Right renal cortex interstitium (tissue), 3 donors: ENCODE results near the gene IRX4. TPM values are rescaled to one million over a fixed set of nuclear protein-coding genes. Genes with fewer than 3 reads are reported as not detected.

Experiments
- DNase-seq, 3 donors: peaks; one replicate each; pipeline ENCODE4 v3.0.0-alpha.2; 2013; ENCODE audit warnings: low read depth in 3 of 3, low spot score in 2 of 3
- polyA plus RNA-seq, 3 donors: library from polyadenylated mRNA; unstranded; fragments of 120-200 nt; gene quantifications; one replicate each; pipeline ENCODE4 v1.2.1, GENCODE V29; 2013; ENCODE audit not compliant: insufficient read length in 3 of 3

The IRX4 gene
- under 1 TPM; 0.24 to 0.61 (median 0.29) TPM for polyA plus RNA-seq

GRCh38 chr5:1882337-1883119, at the start of gene IRX4:
Gene IRX4, minus strand, starts transcription at chr5:1882925. Its CDS starts 278 bp downstream, at chr5:1882647.
- DNase-seq, result no peak

GRCh38 chr5:1931604-1932231, 49.0 kb upstream of the IRX4 start:
- DNase-seq, result peak in 1 of 3 donors; percentile 8

- peak in 1 of 3 donors; percentile 16 for DNase-seq
These were observed 48.3 kb upstream of the IRX4 start for GRCh38 chr5:1930880-1931603.

GRCh38 chr5:1930501-1930879, 47.8 kb upstream of the IRX4 start:
- no peak for DNase-seq

- DNase-seq, result no peak
These were observed 46.6 kb upstream of the IRX4 start for GRCh38 chr5:1929108-1929991.

- no peak for DNase-seq
These were observed 44.0 kb upstream of the IRX4 start for GRCh38 chr5:1926471-1927341.

GRCh38 chr5:1926071-1926440, 43.3 kb upstream of the IRX4 start:
- no peak for DNase-seq

GRCh38 chr5:1925111-1926070, 42.7 kb upstream of the IRX4 start:
- no peak for DNase-seq

GRCh38 chr5:1923766-1924165, 41.0 kb upstream of the IRX4 start:
- no peak for DNase-seq

- DNase-seq, result no peak
These were observed 40.6 kb upstream of the IRX4 start for GRCh38 chr5:1923341-1923740.

GRCh38 chr5:1921711-1922110, 39.0 kb upstream of the IRX4 start:
- no peak for DNase-seq

- DNase-seq, result no peak
These were observed 37.0 kb upstream of the IRX4 start for GRCh38 chr5:1919750-1920149.

- no peak for DNase-seq
These were observed 36.5 kb upstream of the IRX4 start for GRCh38 chr5:1919209-1919566.

- DNase-seq, result no peak
These were observed 35.9 kb upstream of the IRX4 start for GRCh38 chr5:1918488-1919208.

- DNase-seq, result no peak
These were observed 35.2 kb upstream of the IRX4 start for GRCh38 chr5:1917830-1918487.

- no peak for DNase-seq
These were observed 33.6 kb upstream of the IRX4 start for GRCh38 chr5:1916041-1917001.
